Measurements from ENCODE around the gene CACNA2D3.

CACNA2D3 gene

DNA sequence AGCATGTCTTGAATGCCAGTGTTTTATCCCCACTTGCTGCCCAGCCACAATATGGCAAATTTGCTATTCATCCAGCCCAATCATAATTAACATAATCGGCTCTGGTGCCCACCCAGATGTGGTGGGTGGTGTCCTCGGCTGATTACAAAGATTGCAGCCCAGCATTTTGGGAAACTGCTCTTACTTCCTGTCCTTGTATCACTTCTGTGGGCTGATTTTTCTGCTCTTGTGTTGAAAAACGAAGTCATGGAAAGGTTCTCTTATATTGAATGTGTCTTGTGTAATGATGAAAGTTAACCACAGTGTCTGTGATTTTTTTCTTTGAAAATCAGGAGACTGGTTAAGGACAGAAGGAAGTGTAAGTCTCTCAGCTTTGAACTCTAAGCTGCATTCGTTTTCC, 141.7 kb downstream of the CACNA2D3 start:
- no peak overlapping the region for H3K27ac ChIP-seq
- TF ChIP-seq ZFX (IDR thresholded peaks at IDR 0.05; ENCODE audit: borderline replicate concordance) (no peak), CTCF (IDR thresholded peaks at IDR 0.05) (no peak)

DNA sequence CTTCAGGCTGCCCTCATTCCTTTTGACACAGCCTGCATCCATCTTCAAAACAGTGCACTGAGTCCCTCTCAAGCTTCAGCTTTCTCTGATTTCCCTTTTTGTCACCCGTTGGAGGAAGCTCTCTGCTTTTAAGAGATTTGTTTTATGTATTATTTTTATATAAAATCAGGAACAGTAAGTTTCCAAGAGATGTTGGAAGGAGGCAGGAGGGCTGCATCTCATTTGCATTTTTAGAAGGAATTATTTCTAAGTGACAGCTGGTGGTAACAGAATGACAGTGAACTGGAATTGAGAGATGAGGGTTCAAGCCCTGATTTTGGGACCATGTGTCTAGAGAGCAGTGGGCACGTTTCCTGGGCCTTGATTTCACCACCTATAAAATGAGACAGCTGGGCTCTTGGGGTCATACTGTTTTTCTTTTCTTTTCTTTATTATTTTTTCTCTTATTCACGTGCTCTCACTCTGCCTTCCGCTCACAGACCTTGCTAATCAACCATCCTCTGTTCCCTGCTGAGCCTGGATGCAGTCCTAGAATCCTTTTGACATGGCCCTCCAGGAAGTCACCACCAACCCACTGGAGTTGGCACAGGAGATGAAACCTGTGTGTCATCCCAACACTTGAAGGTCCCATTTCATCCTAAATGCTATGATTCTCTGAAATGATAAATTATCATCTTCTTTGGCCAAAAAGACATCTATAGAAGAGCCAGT, 148.6 kb downstream of the CACNA2D3 start:
- TF ChIP-seq ZFX (IDR thresholded peaks at IDR 0.05; ENCODE audit: borderline replicate concordance) (no peak), CTCF (IDR thresholded peaks at IDR 0.05) (no peak)

DNA sequence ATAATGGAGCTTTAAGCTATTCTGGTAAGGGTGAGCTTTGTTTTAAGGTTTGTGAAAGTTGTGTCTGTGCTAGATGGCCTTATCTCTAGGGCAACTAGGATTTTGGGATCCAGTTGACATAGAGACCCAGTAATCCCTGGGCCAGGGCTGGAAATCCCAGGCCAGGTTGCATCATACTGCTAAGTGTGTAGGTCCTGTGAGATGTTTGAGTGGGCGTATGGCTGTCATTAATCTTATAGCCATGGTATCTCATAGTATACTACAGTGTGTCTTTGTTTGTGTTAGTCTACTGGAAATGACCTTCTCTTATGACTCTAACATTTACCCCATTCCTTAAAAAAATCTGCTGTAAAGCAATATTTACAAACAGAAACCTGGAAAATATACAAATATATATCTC, 151.4 kb downstream of the CACNA2D3 start:
- TF ChIP-seq CTCF (IDR thresholded peaks at IDR 0.05) (no peak), ZFX (IDR thresholded peaks at IDR 0.05; ENCODE audit: borderline replicate concordance) (no peak)
- no peak overlapping the region for H3K27ac ChIP-seq

More for the DNA sequence above, 148.6 kb downstream of the CACNA2D3 start:
- no peak overlapping the region for H3K27ac ChIP-seq

GRCh38 chr3:54274607-54275006, 152.3 kb downstream of the CACNA2D3 start:
- TF ChIP-seq ZFX (IDR thresholded peaks at IDR 0.05; ENCODE audit: borderline replicate concordance) (no peak), CTCF (IDR thresholded peaks at IDR 0.05) (no peak)
- H3K27ac ChIP-seq, result no peak overlapping the region

DNA sequence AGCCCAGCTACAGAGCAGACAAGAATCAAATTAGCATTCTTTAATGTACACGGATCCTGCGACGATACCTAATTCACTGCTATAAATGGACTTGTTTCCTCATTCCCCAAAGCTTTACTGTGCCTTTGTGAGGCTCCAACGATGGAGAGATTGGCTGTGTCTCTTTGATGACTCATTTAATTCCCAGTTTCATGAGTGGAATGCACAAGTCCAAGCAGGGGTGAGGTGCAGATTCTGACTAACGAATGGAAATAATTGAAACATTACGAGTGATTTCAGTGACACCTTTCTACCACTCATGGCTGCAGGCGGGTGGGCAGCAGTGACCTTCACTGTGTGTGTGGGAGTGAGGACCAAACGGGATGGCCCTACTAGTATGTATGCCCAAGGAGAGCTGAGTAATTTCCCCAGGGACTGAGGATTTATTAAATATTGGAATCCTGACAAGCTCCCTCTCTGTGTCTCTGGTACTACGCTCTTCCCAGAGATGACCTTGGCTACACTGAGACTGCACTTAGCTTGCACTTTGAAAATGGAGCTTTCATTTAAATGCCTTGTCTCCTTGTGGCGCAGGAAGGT, 156.7 kb downstream of the CACNA2D3 start:
- no peak overlapping the region for H3K27ac ChIP-seq
- TF ChIP-seq CTCF (IDR thresholded peaks at IDR 0.05), result no peak
- no peak for TF ChIP-seq ZFX (IDR thresholded peaks at IDR 0.05; ENCODE audit: borderline replicate concordance)

- H3K27ac ChIP-seq, result no peak overlapping the region
- TF ChIP-seq CTCF (IDR thresholded peaks at IDR 0.05) (no peak), ZFX (IDR thresholded peaks at IDR 0.05; ENCODE audit: borderline replicate concordance) (no peak)
These were observed 161.1 kb downstream of the CACNA2D3 start for GRCh38 chr3:54283470-54283869.

DNA sequence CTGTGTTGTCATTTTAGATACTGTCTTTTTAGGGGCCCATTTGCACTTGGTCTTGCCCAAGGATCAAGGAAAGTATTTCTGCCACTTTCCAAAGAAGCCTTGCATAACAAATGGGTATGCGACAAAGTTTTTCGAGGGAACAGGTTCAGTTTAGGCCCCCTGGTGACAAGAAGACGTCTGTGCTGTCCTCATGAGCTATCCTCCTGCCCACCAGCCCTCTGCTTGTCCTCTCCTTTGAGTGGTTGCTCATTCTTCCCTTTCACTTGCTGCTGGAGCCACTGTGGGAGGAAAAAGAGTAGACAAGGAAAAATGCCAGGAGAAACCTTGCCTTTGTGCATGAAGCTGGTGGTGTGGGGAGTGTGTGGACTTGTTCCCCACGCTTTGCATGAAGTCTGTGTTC, 171.9 kb downstream of the CACNA2D3 start:
- TF ChIP-seq CTCF (IDR thresholded peaks at IDR 0.05) (no peak), ZFX (IDR thresholded peaks at IDR 0.05; ENCODE audit: borderline replicate concordance) (no peak)
- no peak overlapping the region for H3K27ac ChIP-seq
